NCI-H446 (cell line): ENCODE results near the gene TBCB.

ENCODE experiments used
- DNase-seq, 2 experiments: peaks; one replicate each; lab custom pipeline; 2025; lab: John Stamatoyannopoulos, UW

The TBCB gene

GRCh38 chr19:36136964-36137686 is 21.9 kb downstream of the TBCB start:
- DNase-seq = peak in 1 of 2 experiments; percentile 34

- no peak for DNase-seq
Measured at GRCh38 chr19:36139120-36139472, 23.8 kb downstream of the TBCB start.

DNA sequence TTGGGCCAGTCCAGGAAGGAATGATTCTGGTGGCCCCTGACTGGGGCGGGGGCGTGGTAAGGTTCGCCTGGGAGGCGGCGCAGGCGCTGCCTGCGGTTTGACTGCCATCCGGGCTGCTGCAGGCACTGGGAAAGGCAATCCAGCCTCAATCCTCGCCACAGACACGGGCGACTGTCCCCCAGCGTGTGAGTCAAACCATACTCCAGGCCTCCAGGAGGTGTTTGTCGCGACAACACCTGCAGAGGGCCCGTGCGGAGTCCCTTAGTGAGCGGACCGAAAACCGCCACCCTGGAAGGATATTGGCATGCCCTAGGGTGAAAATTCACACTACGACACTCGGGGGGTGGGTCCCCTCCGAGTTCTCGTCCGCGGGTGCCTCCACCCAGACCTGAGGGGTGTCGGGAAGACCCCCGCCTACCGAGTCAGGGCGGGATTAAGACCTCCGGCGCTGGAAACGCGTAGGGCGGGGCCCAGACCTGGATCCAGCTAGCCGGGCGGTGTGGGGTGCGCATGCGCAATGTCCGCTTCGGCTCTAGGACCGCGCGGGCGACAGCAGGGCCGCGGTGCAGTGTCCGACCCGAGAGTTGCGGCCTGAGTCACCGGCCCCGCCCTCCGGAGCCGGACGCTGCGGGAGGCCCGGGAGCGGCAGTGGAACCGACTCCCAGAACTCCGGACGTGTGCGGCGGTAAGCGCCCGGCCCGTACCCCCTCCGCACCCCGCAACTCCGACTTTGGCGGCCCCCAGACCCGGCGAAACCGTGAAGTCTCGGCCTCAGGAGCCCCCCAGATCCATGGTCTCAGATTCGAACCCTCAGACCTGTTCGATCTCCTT is 24.4 kb downstream of the TBCB start, which contains the start of gene CAPNS1:
Gene CAPNS1, plus strand, starts transcription at position 594 of the 831 bp plus-strand sequence. CDS start 946 bp downstream, outside the sequence.
- peak; percentile 91 to 99 for DNase-seq

- DNase-seq = peak; percentile 49 to 55
Measured at GRCh38 chr19:36140304-36141038, 25.2 kb downstream of the TBCB start.

DNA sequence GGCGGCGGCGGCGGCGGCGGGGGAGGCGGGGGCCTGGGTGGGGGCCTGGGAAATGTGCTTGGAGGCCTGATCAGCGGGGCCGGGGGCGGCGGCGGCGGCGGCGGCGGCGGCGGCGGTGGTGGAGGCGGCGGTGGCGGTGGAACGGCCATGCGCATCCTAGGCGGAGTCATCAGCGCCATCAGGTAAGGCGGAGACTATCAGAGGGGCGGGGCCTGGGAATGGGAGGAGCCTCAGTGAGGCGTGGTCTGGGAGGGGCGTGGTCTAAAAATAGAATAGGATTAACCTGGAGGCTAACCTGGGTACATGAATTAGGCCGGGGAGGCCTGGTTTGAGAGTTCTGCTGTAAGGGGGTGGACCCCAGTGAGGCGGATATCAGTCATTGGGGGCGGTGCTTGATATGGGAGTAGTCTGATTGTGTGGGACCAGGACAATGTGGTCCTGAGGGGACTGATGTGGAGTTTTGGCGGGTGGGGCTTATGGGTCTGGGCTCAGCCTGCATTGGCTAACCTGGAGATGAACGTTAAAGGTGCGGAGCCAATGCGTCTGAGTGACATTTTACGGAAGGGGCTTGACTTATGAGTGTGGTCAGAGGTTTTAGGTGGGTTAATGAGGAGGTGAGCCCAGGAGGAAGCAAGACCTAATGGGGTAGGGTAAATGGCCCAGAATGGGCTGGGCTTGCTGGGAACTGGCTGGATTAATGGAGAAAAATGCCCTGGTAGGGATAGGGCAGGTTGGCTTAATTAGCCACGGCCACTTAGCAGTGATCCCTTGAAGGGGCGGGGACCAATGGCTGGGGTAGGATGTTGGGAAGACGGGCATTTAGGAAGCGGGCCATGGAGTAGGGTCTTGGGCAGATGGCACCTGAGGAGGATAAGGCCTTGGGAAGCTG is 26.0 kb downstream of the TBCB start:
- peak; percentile 64 to 87 for DNase-seq

GRCh38 chr19:36142046-36142445 is 26.8 kb downstream of the TBCB start:
- no peak for DNase-seq

- DNase-seq = no peak
Measured at GRCh38 chr19:36142496-36142895, 27.2 kb downstream of the TBCB start.

DNA sequence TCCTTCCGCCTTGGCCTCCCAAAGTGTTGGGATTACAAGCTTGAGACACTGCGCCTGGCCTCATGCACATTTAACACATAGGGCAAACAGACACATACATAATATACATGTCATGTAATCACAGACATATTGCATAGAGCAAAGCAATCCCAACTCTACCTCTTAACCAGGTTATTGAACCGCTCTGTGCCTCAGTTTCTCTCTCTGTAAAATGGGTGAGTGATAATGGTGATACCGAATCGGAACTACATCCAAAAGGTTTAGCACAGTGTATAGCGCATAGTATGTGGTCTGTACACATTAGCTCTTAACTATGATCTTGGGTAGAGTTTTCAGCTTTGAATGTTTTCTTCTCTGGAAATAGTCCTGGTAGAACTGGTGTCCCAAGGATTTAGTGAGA is 29.4 kb downstream of the TBCB start:
- DNase-seq = no peak

DNA sequence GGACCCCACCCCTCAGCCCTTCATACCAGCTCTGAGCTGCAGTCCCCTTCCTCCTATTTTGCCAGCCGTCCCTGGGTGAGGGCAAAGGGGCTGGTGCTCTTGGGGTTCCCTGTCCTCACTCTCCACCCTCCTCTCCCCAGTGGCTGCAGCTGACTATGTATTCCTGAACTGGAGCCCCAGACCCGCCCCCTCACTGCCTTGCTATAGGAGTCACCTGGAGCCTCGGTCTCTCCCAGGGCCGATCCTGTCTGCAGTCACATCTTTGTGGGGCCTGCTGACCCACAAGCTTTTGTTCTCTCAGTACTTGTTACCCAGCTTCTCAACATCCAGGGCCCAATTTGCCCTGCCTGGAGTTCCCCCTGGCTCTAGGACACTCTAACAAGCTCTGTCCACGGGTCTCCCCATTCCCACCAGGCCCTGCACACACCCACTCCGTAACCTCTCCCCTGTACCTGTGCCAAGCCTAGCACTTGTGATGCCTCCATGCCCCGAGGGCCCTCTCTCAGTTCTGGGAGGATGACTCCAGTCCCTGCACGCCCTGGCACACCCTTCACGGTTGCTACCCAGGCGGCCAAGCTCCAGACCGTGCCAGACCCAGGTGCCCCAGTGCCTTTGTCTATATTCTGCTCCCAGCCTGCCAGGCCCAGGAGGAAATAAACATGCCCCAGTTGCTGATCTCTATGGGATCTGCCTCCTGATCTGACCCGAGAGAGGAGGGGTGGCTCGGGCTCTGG is 34.6 kb downstream of the TBCB start:
- DNase-seq = no peak

GRCh38 chr19:36150586-36150985 is 35.3 kb downstream of the TBCB start:
- DNase-seq = no peak

GRCh38 chr19:36151144-36152018 is 36.1 kb downstream of the TBCB start:
- DNase-seq = no peak

GRCh38 chr19:36152019-36152351 is 36.7 kb downstream of the TBCB start:
- DNase-seq = no peak

- DNase-seq = no peak
Measured at GRCh38 chr19:36152352-36153091, 37.3 kb downstream of the TBCB start, which contains the start of gene COX7A1. Gene COX7A1, minus strand, starts transcription at chr19:36152447. Its CDS starts 40 bp downstream, at chr19:36152407.

DNA sequence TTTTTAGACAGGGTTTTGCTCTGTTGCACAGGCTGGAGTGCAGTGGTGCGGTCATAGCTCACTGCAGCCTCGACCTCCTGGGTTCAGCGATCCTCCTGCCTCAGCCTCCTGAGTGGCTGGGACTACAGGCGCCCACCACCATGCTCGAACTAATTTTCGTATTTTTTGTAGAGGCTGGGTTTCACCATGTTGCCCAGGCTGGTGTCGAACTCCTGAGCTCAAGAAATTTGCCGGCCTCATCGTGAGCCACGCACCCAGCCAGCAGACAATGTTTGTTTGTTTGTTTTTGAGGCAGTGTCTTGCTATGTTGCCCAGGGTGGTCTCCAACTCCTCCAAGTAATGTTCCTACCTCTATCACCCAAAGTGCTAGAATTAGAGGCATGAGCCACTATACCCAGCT is 37.9 kb downstream of the TBCB start:
- DNase-seq = no peak

GRCh38 chr19:36160821-36161596 is 45.7 kb downstream of the TBCB start:
- DNase-seq = no peak

GRCh38 chr19:36163813-36164212 is 48.5 kb downstream of the TBCB start:
- DNase-seq = no peak

GRCh38 chr19:36169084-36169760 is 54.0 kb downstream of the TBCB start:
- DNase-seq = no peak

GRCh38 chr19:36172852-36173251 is 57.6 kb downstream of the TBCB start:
- no peak for DNase-seq
